Lower lobe of right lung (tissue), 2 donors: ENCODE measurements around the gene PTPRM. TPM values are rescaled to one million over a fixed set of nuclear protein-coding genes. Genes with fewer than 3 reads are reported as not detected.
A peak's percentile ranks its signal among the peaks of the same experiment; 100 is the strongest.

Experiments used
- ATAC-seq, 2 donors: fragments of 200-7000 bp; cut with Tn5 transposase; one replicate each; pipeline ENCODE4 v1.9.1; 2020 to 2022; ENCODE audit warnings: mild to moderate bottlenecking in 2 of 2, moderate library complexity in 2 of 2
- DNase-seq: peaks from one replicate; pipeline ENCODE4 v3.0.0-alpha.2; 2020
- H3K27ac ChIP-seq: fragments of 200-600 bp; one replicate; pipeline ENCODE4 v1.8.0; 2022
- H3K27me3 ChIP-seq: fragments of 200-600 bp; one replicate; pipeline ENCODE4 v1.8.0; 2022; ENCODE audit warnings: low read depth
- H3K36me3 ChIP-seq: fragments of 200-600 bp; one replicate; pipeline ENCODE4 v1.8.0; 2022; ENCODE audit warnings: mild to moderate bottlenecking
- H3K4me1 ChIP-seq: fragments of 200-600 bp; one replicate; pipeline ENCODE4 v1.8.0; 2022
- H3K4me3 ChIP-seq: fragments of 200-600 bp; one replicate; pipeline ENCODE4 v1.8.0; 2022; ENCODE audit warnings: mild to moderate bottlenecking
- H3K9me3 ChIP-seq: fragments of 200-600 bp; one replicate; pipeline ENCODE4 v1.8.0; 2022
- CTCF ChIP-seq: fragments of 200-600 bp; IDR thresholded peaks from one replicate; pipeline ENCODE4 v1.8.0; 2022; ENCODE audit warnings: antibody characterized with exemption, mild to moderate bottlenecking
- intact Hi-C: fragments of 100-400 bp; cut with DNase I; formaldehyde crosslinking; loops from one replicate; pipeline ENCODE4 v1.11.0; 2022
- total RNA-seq: library from RNA; stranded (reverse); fragmentation: NEBNext Ultra II Directional; extraction: Animal tissue kit (Norgen Biotek cat#: 25700); gene quantifications from one replicate; pipeline ENCODE4 v1.2.1, GENCODE V29; 2021
- donor health status: DM: no; HTN: yes; CAD: no; lungs with severe emphysema.

PTPRM gene
- total RNA-seq, 1 donor from 2014 or later, result 85.2 TPM

- intact Hi-C loops, result no loop called here
- no peak for TF ChIP-seq CTCF
- Histone ChIP-seq H3K4me1 (peaks cover 7% of the 10 kb centered on the region), H3K4me3 (no peak overlapping the region), H3K36me3 (no peaks in the 10 kb centered on the region), H3K27me3 (no peaks in the 10 kb centered on the region), H3K9me3 (peaks cover 9% of the 10 kb centered on the region), H3K27ac (no peak overlapping the region)
- DNase-seq (no peak), ATAC-seq (no peak)
These were observed 242.9 kb downstream of the PTPRM start for GRCh38 chr18:7809978-7810377.

GRCh38 chr18:7812431-7813063 is 245.4 kb downstream of the PTPRM start:
- peaks cover 15% of the 10 kb centered on the region for H3K9me3 ChIP-seq
- H3K27ac ChIP-seq, result no peak overlapping the region
- DNase-seq, result no peak
- H3K4me1 ChIP-seq, result peaks cover 13% of the 10 kb centered on the region
- no peak overlapping the region for H3K4me3 ChIP-seq
- no peak for TF ChIP-seq CTCF
- intact Hi-C loops, result no loop called here
- no peaks in the 10 kb centered on the region for H3K36me3 ChIP-seq
- ATAC-seq, result peak; percentile 72 to 89
- H3K27me3 ChIP-seq, result no peaks in the 10 kb centered on the region

- no peak overlapping the region for H3K4me3 ChIP-seq
- peaks cover 19% of the 10 kb centered on the region for H3K4me1 ChIP-seq
- H3K9me3 ChIP-seq, result peaks cover 15% of the 10 kb centered on the region
- H3K36me3 ChIP-seq, result no peaks in the 10 kb centered on the region
- no peaks in the 10 kb centered on the region for H3K27me3 ChIP-seq
- DNase-seq, result no peak
- H3K27ac ChIP-seq, result no peak overlapping the region
- TF ChIP-seq CTCF, result no peak
- intact Hi-C loops, result no loop called here
- ATAC-seq, result no peak
These were observed 246.0 kb downstream of the PTPRM start for GRCh38 chr18:7813131-7813530.

GRCh38 chr18:7814754-7815315 is 247.7 kb downstream of the PTPRM start:
- DNase-seq, result no peak
- no peak for ATAC-seq

GRCh38 chr18:7815787-7816186 is 248.7 kb downstream of the PTPRM start:
- Histone ChIP-seq H3K27ac (no peak overlapping the region), H3K27me3 (no peaks in the 10 kb centered on the region), H3K36me3 (no peaks in the 10 kb centered on the region), H3K9me3 (peaks cover 15% of the 10 kb centered on the region), H3K4me3 (no peak overlapping the region), H3K4me1 (peaks cover 20% of the 10 kb centered on the region)
- DNase-seq (no peak), ATAC-seq (no peak)
- TF ChIP-seq CTCF, result no peak
- intact Hi-C loops, result no loop called here

More at GRCh38 chr18:7814754-7815315, 247.7 kb downstream of the PTPRM start:
- peaks cover 20% of the 10 kb centered on the region for H3K4me1 ChIP-seq
- H3K36me3 ChIP-seq, result no peaks in the 10 kb centered on the region
- TF ChIP-seq CTCF, result no peak
- no peaks in the 10 kb centered on the region for H3K27me3 ChIP-seq
- H3K27ac ChIP-seq, result no peak overlapping the region
- intact Hi-C loops, result no loop called here
- H3K9me3 ChIP-seq, result peaks cover 15% of the 10 kb centered on the region
- no peak overlapping the region for H3K4me3 ChIP-seq
